ENCODE results near the gene MEOX2.

The MEOX2 gene

GRCh38 chr7:15652776-15653290 lies 33.6 kb downstream of the MEOX2 start (continued):
- TF ChIP-seq ISL1 (CRISPR knock-in tag; IDR thresholded peaks at IDR 0.05) (no peak), RARB (CRISPR knock-in tag; IDR thresholded peaks at IDR 0.05) (no peak), ZFP30 (CRISPR knock-in tag; IDR thresholded peaks at IDR 0.05) (no peak), TCF4 (CRISPR knock-in tag; IDR thresholded peaks at IDR 0.05; ENCODE audit: borderline replicate concordance) (no peak), ZC3H10 (CRISPR knock-in tag; IDR thresholded peaks at IDR 0.05) (no peak)
- TF ChIP-seq, protein P1, sequence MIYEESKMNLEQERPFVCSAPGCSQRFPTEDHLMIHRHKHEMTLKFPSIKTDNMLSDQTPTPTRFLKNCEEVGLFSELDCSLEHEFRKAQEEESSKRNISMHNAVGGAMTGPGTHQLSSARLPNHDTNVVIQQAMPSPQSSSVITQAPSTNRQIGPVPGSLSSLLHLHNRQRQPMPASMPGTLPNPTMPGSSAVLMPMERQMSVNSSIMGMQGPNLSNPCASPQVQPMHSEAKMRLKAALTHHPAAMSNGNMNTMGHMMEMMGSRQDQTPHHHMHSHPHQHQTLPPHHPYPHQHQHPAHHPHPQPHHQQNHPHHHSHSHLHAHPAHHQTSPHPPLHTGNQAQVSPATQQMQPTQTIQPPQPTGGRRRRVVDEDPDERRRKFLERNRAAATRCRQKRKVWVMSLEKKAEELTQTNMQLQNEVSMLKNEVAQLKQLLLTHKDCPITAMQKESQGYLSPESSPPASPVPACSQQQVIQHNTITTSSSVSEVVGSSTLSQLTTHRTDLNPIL (CRISPR knock-in tag; IDR thresholded peaks at IDR 0.05; ENCODE audit: low read depth), result no peak
- TF ChIP-seq, protein P2, sequence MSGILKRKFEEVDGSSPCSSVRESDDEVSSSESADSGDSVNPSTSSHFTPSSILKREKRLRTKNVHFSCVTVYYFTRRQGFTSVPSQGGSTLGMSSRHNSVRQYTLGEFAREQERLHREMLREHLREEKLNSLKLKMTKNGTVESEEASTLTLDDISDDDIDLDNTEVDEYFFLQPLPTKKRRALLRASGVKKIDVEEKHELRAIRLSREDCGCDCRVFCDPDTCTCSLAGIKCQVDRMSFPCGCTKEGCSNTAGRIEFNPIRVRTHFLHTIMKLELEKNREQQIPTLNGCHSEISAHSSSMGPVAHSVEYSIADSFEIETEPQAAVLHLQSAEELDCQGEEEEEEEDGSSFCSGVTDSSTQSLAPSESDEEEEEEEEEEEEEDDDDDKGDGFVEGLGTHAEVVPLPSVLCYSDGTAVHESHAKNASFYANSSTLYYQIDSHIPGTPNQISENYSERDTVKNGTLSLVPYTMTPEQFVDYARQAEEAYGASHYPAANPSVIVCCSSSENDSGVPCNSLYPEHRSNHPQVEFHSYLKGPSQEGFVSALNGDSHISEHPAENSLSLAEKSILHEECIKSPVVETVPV (CRISPR knock-in tag; IDR thresholded peaks at IDR 0.05), result no peak

DNA sequence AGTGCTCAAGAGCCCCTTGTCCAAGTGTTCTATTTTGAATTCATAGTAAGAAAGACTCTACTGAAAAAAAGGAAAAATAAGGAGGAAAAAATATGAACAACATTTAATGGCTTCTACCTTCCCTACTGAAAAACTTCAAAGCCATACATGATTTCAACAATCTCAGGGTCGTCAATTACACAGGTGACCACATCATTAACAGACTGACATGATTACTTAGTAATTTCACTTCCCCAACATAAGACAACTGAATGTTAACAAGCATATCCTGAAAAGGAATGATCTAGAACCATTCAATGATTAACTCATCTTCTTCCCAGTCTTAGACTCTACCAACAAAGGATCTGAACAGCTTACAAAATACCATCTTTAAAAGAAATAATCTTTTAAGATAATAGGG lies 34.8 kb downstream of the MEOX2 start:
- no peak for ATAC-seq

GRCh38 chr7:15650787-15651186 lies 35.7 kb downstream of the MEOX2 start:
- TF ChIP-seq ISL1 (CRISPR knock-in tag; IDR thresholded peaks at IDR 0.05) (no peak), SNAI2 (CRISPR knock-in tag; IDR thresholded peaks at IDR 0.05) (no peak), OSR1 (CRISPR knock-in tag; IDR thresholded peaks at IDR 0.05) (no peak), ZNF70 (CRISPR knock-in tag; IDR thresholded peaks at IDR 0.05) (no peak), TOX (CRISPR knock-in tag; IDR thresholded peaks at IDR 0.05; ENCODE audit: borderline replicate concordance) (no peak), ZFP3 (CRISPR knock-in tag; IDR thresholded peaks at IDR 0.05) (no peak), TCF4 (CRISPR knock-in tag; IDR thresholded peaks at IDR 0.05; ENCODE audit: borderline replicate concordance) (no peak), ESRRG (CRISPR knock-in tag; IDR thresholded peaks at IDR 0.05) (no peak)
- TF ChIP-seq, protein P2 (CRISPR knock-in tag; IDR thresholded peaks at IDR 0.05), result no peak
- ATAC-seq, result no peak

More for the DNA sequence above, 34.8 kb downstream of the MEOX2 start:
- TF ChIP-seq PPARA (CRISPR knock-in tag; IDR thresholded peaks at IDR 0.05; ENCODE audit: borderline replicate concordance), result no peak
- no peak for TF ChIP-seq OSR1 (CRISPR knock-in tag; IDR thresholded peaks at IDR 0.05)
- TF ChIP-seq, protein P3, sequence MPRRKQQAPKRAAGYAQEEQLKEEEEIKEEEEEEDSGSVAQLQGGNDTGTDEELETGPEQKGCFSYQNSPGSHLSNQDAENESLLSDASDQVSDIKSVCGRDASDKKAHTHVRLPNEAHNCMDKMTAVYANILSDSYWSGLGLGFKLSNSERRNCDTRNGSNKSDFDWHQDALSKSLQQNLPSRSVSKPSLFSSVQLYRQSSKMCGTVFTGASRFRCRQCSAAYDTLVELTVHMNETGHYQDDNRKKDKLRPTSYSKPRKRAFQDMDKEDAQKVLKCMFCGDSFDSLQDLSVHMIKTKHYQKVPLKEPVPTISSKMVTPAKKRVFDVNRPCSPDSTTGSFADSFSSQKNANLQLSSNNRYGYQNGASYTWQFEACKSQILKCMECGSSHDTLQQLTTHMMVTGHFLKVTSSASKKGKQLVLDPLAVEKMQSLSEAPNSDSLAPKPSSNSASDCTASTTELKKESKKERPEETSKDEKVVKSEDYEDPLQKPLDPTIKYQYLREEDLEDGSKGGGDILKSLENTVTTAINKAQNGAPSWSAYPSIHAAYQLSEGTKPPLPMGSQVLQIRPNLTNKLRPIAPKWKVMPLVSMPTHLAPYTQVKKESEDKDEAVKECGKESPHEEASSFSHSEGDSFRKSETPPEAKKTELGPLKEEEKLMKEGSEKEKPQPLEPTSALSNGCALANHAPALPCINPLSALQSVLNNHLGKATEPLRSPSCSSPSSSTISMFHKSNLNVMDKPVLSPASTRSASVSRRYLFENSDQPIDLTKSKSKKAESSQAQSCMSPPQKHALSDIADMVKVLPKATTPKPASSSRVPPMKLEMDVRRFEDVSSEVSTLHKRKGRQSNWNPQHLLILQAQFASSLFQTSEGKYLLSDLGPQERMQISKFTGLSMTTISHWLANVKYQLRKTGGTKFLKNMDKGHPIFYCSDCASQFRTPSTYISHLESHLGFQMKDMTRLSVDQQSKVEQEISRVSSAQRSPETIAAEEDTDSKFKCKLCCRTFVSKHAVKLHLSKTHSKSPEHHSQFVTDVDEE (CRISPR knock-in tag; IDR thresholded peaks at IDR 0.05), result no peak
- TF ChIP-seq GLIS3 (CRISPR knock-in tag; IDR thresholded peaks at IDR 0.05), result no peak
- TF ChIP-seq ESRRG (CRISPR knock-in tag; IDR thresholded peaks at IDR 0.05), result no peak
- TF ChIP-seq BACH2 (CRISPR knock-in tag; IDR thresholded peaks at IDR 0.05; ENCODE audit: borderline replicate concordance), result no peak

GRCh38 chr7:15648461-15648961 lies 38.0 kb downstream of the MEOX2 start:
- TF ChIP-seq CSDC2 (CRISPR knock-in tag; IDR thresholded peaks at IDR 0.05), result no peak
- TF ChIP-seq, protein P3 (CRISPR knock-in tag; IDR thresholded peaks at IDR 0.05), result no peak
- no peak for TF ChIP-seq ZFP30 (CRISPR knock-in tag; IDR thresholded peaks at IDR 0.05)
- TF ChIP-seq GLIS3 (CRISPR knock-in tag; IDR thresholded peaks at IDR 0.05), result no peak
- no peak for TF ChIP-seq ZC3H10 (CRISPR knock-in tag; IDR thresholded peaks at IDR 0.05)
- no peak for TF ChIP-seq BACH2 (CRISPR knock-in tag; IDR thresholded peaks at IDR 0.05; ENCODE audit: borderline replicate concordance)
- no peak for TF ChIP-seq ARNTL (CRISPR knock-in tag; IDR thresholded peaks at IDR 0.05; ENCODE audit: borderline replicate concordance, low read depth)
- TF ChIP-seq, protein P2 (CRISPR knock-in tag; IDR thresholded peaks at IDR 0.05), result no peak
- no peak for ATAC-seq
